RWPE1 (cell line): ENCODE results near the gene CAPS.

Experiments used
- CTCF ChIA-PET: fragments of 350-600 bp; sonication (Branson Sonifier 250); formaldehyde crosslinking; extraction: SDS; loops from one replicate; lab custom pipeline; 2021; lab: Yijun Ruan, JAX
- POLR2A ChIA-PET: fragments of 400-600 bp; formaldehyde crosslinking; extraction: SDS; loops from one replicate; lab custom pipeline; 2020; ENCODE audit warnings: antibody characterized with exemption; ENCODE audit not compliant: low non-redundant PET; lab: Yijun Ruan, JAX
- DNase-seq: peaks from one replicate; pipeline ENCODE4 v3.0.0; 2012; ENCODE audit warnings: low spot score
- H3K27ac ChIP-seq: fragments of 450-650 bp; 2 replicates; pipeline ENCODE4 v1.5.1; 2017
- TF ChIP-seq, protein P1 (sequence below): fragments of 450-650 bp; conservative IDR thresholded peaks from 2 replicates; pipeline ENCODE4 v1.5.1; 2017; ENCODE audit warnings: low read depth, mild to moderate bottlenecking

CAPS gene

DNA sequence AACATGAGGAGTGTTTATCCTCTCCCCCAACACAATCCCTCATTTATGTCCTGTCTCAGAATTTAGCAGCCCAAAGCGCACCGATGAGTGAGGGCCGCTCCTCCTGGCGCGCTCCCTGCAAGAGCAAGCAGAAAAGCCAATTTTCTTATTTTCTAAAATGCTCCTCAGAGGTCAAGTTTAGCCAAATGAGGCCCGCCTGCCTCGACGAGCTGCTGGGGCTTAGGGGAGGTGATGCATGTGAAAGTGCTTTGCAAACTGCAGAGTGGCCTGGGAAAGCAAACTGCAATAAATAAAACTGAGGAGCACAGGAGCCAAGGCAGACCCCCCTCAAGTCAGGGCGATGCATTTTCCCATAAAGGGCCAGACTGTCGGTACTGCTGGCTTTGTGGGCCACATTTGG lies 29.0 kb downstream of the CAPS start:
- peak overlapping the region; percentile 18; the same call in 1 of the 2 replicates for H3K27ac ChIP-seq
- TF ChIP-seq, protein P1, sequence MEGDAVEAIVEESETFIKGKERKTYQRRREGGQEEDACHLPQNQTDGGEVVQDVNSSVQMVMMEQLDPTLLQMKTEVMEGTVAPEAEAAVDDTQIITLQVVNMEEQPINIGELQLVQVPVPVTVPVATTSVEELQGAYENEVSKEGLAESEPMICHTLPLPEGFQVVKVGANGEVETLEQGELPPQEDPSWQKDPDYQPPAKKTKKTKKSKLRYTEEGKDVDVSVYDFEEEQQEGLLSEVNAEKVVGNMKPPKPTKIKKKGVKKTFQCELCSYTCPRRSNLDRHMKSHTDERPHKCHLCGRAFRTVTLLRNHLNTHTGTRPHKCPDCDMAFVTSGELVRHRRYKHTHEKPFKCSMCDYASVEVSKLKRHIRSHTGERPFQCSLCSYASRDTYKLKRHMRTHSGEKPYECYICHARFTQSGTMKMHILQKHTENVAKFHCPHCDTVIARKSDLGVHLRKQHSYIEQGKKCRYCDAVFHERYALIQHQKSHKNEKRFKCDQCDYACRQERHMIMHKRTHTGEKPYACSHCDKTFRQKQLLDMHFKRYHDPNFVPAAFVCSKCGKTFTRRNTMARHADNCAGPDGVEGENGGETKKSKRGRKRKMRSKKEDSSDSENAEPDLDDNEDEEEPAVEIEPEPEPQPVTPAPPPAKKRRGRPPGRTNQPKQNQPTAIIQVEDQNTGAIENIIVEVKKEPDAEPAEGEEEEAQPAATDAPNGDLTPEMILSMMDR = no peak
- no peak for DNase-seq
- ChIA-PET CTCF (interaction anchor here (1.2 kb wide), 1 partner anchor 139 kb away, joined by 3 read pairs; no protein-coding TSS in a partner anchor), POLR2A (interaction anchor here (0.7 kb wide), 1 partner anchor 22 kb away, joined by 3 read pairs; no protein-coding TSS in a partner anchor)

DNA sequence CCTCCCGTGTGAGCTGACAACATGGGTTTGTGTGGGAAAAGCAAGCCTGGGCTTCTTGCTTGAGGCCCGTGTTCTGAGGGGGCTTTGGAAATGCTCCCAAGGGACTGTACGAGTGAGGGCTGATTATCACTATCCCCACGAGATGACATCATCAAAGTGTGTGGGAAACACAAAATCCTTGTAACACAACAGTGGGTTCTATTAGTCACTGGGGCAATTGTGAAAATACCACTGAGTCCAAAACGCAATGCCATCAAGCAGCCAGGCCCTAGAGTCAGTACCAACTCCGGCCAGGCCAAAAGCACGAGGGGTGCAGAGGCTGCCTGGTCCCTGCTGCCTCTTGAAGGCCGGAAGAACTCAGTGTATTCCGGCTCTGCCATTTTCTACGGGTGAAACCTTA lies 29.6 kb downstream of the CAPS start:
- no peak for DNase-seq
- CTCF ChIA-PET = no interaction called here
- TF ChIP-seq, protein P1 = no peak
- POLR2A ChIA-PET = interaction anchor here (0.7 kb wide), 1 partner anchor 21 kb away, joined by 3 read pairs; no protein-coding TSS in a partner anchor
- H3K27ac ChIP-seq = peak overlapping the region; percentile 18; the same call in 1 of the 2 replicates

DNA sequence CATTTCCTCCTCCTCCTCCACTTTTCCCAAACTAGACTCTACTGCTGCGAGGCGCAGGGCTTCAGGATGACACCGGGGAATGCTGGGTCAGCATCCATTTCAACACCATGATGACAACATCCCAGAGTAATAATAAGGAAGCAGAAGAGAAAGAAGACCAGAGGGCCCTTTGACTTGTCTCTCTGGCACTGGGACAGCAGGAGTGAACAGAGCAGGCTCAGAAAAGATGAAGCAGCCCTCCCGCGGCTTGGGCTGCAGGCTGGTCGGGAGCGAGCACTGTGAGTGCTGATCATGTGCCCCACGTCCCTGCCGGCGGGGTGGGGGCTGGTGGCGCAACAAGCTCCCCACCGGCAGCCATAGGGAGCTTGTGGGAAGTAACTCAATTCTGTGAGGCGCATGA lies 33.4 kb downstream of the CAPS start:
- ChIA-PET CTCF (interaction anchor here (0.6 to 0.7 kb wide), 4 partner anchors 15 to 221 kb away, joined by 3 to 6 read pairs (median 3); no protein-coding TSS in a partner anchor), POLR2A (no interaction called here)
- TF ChIP-seq, protein P1 = no peak
- 0 out of 2 replicates have a peak overlapping the region, but pooled peaks have one; percentile 12 for H3K27ac ChIP-seq
- no peak for DNase-seq

DNA sequence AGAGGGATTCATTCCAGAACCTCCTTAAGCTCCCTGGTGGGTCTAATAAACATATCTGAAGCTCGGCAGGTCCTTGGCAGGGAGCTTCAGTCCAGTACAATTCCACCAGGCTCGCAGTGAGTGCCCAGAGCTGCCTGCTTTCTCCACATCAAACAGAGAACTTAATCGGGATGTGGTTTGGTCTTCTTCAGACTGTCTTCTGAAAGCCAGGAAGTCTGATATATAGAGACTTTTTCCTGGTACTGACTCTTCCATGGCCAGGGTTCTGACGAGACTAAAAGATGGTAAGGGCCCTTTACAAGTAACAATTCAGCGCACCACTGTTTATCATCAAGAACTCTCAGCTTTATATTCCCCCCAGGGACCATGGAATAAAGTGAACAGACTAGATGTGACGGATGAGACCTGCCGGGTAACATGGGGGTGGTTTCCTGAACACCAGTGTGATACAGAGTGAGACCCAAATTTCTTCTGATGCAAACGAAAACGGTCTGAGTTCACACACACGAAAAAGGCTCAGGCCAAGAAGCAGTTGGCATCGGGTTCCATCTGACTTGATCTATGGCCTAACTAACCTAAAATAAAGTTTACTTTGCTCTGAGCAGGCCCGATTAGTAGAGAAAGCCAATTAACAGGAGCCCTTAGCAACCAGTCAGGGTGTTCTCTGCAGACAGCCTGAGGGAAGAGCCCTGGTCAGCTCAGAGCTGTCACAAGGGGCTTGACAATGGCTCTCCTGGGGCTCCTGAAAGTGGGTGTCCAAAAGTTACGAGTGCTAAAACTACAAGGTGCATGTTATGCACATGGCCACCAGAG lies 34.9 kb downstream of the CAPS start:
- CTCF ChIA-PET = interaction anchor here (0.6 to 1.1 kb wide), 5 partner anchors 45 to 202 kb away, joined by 3 to 7 read pairs (median 3); no protein-coding TSS in a partner anchor
- TF ChIP-seq, protein P1 = no peak
- no peak for DNase-seq
- POLR2A ChIA-PET = no interaction called here
- H3K27ac ChIP-seq = no peak overlapping the region

DNA sequence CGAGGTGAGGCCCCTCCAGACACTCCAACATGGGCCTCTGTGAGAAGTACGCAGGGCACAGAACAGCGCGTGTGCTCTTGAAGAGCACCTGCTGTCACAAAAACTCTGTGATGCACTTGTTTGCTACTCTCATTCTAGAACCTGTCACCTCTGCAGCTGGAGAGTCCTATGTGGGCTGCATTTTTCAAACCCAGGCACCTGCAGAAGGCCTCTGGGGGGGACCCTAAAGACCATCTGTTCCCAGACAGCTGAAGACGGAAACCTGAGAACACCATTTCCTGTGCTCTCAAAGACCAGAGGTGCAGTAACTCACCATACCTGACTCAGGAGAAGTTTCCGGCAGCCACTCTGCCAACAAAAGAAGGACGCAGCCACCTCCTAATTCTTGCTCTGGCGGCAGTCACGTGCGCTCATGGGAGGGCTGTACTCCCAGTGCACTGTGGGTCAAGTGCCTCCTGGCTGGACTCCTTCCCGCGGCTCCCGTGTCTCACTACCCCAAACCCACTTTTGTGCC lies 35.8 kb downstream of the CAPS start:
- ChIA-PET POLR2A (no interaction called here), CTCF (interaction anchor here (0.6 to 0.7 kb wide), 2 partner anchors 145 to 201 kb away, joined by 3 read pairs; no protein-coding TSS in a partner anchor)
- no peak for DNase-seq
- H3K27ac ChIP-seq = no peak overlapping the region
- TF ChIP-seq, protein P1 = no peak

DNA sequence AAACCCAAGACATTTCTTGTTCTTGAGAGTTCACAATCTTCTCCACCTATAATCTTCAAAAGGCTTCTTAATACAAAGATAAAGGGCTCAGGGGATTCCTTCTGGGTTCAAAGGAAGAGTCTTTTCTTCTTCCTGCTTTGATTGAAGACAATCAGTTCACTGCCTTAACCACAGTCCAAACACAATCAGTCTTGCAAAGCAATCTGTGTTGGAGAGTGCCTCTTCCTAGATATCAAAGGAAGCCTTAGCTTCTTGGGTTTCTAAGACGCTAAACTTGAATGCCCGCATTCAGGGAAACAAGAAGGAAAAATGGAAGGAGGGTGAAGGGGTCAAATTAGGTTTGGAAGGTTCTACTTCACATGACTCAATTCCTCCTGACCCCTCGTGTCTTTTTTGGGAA lies 36.7 kb downstream of the CAPS start:
- TF ChIP-seq, protein P1 = no peak
- DNase-seq = no peak
- ChIA-PET CTCF (no interaction called here), POLR2A (no interaction called here)
- H3K27ac ChIP-seq = no peak overlapping the region
